Chondrocyte (in vitro differentiated cells): ENCODE results near the gene RIMBP2. TPM values are rescaled to one million over a fixed set of nuclear protein-coding genes. Genes with fewer than 3 reads are reported as not detected.

Experiments
- DNase-seq: peaks from one replicate; pipeline ENCODE4 v3.0.0; 2021; ENCODE audit warnings: mixed read lengths, low spot score
- H3K27ac Mint-ChIP-seq: one replicate; pipeline ENCODE4 v1.8.0; 2021; ENCODE audit warnings: mild to moderate bottlenecking, moderate library complexity, mixed read lengths; ENCODE audit not compliant: unreplicated experiment
- H3K27me3 Mint-ChIP-seq: 2 replicates; pipeline ENCODE4 v1.8.0; 2021; ENCODE audit warnings: low read depth, mixed read lengths
- H3K36me3 Mint-ChIP-seq: 2 replicates; pipeline ENCODE4 v1.8.0; 2021; ENCODE audit warnings: low read depth, mixed read lengths
- H3K4me1 Mint-ChIP-seq: 2 replicates; pipeline ENCODE4 v1.8.0; 2021; ENCODE audit warnings: low read depth, mild to moderate bottlenecking, mixed read lengths
- H3K4me3 Mint-ChIP-seq: one replicate; pipeline ENCODE4 v1.8.0; 2021; ENCODE audit warnings: mild to moderate bottlenecking, moderate library complexity, mixed read lengths; ENCODE audit not compliant: unreplicated experiment
- H3K9me3 Mint-ChIP-seq: 2 replicates; pipeline ENCODE4 v1.8.0; 2021; ENCODE audit warnings: low read depth, mixed read lengths
- total RNA-seq: library from RNA; stranded (reverse); gene quantifications from 3 replicates; pipeline ENCODE4 v1.2.1, GENCODE V29; 2021
- TF ChIP-seq, protein P1 (sequence below): fragments of 200-600 bp; sonication (generic); IDR thresholded peaks from 2 replicates; pipeline ENCODE4 v1.5.0; 2021; ENCODE audit warnings: antibody characterized with exemption, mild to moderate bottlenecking, moderate library complexity

RIMBP2 gene
- total RNA-seq, 1 donor from 2014 or later = 0.30 TPM

DNA sequence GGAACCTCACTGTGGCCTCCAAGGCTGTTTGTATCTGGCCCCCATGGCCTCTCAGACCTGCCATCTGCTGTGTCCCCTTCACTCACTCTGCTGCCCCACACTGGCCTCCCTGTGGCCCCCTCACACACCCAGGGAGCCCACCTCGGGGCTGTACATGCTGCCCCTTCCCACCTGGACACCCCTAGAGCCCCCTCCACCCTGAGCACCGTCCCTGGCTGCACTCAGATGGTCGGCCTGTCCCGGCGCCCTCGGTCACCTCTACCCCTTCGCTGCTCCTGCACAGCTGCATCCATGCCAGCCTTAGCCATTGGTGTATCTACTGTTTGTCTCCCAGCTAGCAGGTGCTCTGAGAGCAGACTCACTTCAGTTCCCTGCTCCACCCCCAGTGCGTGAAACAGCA lies 144.4 kb downstream of the RIMBP2 start:
- H3K36me3 Mint-ChIP-seq = no peaks in the 10 kb centered on the region
- H3K27ac Mint-ChIP-seq = no peak overlapping the region
- no peaks in the 10 kb centered on the region for H3K27me3 Mint-ChIP-seq
- no peaks in the 10 kb centered on the region for H3K4me1 Mint-ChIP-seq
- H3K9me3 Mint-ChIP-seq = peaks cover 14% of the 10 kb centered on the region
- TF ChIP-seq, protein P1, sequence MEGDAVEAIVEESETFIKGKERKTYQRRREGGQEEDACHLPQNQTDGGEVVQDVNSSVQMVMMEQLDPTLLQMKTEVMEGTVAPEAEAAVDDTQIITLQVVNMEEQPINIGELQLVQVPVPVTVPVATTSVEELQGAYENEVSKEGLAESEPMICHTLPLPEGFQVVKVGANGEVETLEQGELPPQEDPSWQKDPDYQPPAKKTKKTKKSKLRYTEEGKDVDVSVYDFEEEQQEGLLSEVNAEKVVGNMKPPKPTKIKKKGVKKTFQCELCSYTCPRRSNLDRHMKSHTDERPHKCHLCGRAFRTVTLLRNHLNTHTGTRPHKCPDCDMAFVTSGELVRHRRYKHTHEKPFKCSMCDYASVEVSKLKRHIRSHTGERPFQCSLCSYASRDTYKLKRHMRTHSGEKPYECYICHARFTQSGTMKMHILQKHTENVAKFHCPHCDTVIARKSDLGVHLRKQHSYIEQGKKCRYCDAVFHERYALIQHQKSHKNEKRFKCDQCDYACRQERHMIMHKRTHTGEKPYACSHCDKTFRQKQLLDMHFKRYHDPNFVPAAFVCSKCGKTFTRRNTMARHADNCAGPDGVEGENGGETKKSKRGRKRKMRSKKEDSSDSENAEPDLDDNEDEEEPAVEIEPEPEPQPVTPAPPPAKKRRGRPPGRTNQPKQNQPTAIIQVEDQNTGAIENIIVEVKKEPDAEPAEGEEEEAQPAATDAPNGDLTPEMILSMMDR = no peak
- peak; percentile 91 for DNase-seq
- no peak overlapping the region for H3K4me3 Mint-ChIP-seq

DNA sequence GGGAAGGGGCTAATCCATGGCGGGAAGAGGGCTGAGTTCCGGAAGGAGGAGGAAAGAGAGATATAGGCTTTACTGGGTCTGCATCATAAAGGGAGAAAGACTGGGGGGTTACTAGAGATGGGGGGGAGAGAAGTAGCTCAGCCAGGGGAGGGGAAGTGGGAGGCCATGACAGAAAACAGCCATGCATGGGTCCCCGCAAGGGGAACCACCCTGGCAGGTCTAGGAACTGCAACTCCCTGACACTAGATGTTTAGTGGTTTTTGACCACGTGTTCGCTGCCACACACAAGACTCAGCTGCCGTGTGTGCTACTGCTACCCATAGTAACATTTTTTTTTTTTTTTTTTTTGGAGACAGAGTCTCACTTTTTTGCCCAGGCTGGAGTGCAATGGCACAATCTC lies 145.0 kb downstream of the RIMBP2 start:
- Mint-ChIP-seq H3K4me1 (no peaks in the 10 kb centered on the region), H3K9me3 (peaks cover 14% of the 10 kb centered on the region), H3K27ac (no peak overlapping the region), H3K4me3 (no peak overlapping the region), H3K36me3 (no peaks in the 10 kb centered on the region), H3K27me3 (no peaks in the 10 kb centered on the region)
- TF ChIP-seq, protein P1 = no peak
- DNase-seq = no peak

DNA sequence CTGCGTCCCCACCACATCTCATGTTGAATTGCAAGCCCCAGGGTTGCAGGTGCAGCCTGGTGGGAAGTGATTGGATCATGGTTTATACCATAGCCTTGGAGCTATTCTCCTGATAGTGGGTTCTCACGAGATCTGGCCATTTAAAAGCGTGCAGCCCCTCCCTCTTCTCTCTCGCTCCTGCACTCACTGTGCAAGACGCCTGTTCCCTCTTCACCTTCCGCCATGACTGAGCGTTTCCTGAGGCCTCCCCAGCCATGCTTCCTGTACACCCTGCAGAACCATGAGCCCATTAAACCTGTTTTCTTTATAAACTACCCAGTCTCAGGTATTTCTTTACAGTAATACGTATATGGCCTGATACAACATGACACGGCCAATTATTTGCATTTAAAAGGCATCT lies 146.6 kb downstream of the RIMBP2 start:
- Mint-ChIP-seq H3K27me3 (no peaks in the 10 kb centered on the region), H3K4me3 (no peak overlapping the region), H3K36me3 (no peaks in the 10 kb centered on the region), H3K27ac (no peak overlapping the region), H3K9me3 (peaks cover 22% of the 10 kb centered on the region), H3K4me1 (no peaks in the 10 kb centered on the region)
- TF ChIP-seq, protein P1 = no peak
- DNase-seq = no peak

DNA sequence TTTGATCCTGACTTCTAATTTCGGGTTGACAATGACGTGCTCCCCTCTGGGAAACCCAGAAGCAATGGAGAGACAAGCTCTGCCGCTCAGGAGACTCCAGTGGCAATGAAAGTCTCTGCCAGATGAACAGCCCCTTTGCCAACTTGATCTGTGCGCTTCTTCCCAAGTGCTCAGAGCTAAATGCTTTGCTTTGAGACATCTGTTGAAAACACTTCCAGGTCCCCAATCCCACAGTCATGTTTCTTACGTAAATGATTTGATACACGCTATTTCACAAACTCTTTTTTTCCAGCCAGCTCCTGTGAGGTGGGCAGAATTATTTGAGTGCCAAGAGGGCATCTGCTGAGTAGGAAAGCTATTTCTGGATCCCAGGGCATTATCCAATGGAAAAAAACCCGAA lies 147.6 kb downstream of the RIMBP2 start:
- TF ChIP-seq, protein P1 = no peak
- Mint-ChIP-seq H3K36me3 (no peaks in the 10 kb centered on the region), H3K4me3 (no peak overlapping the region), H3K4me1 (no peaks in the 10 kb centered on the region), H3K27me3 (no peaks in the 10 kb centered on the region), H3K9me3 (peaks cover 27% of the 10 kb centered on the region), H3K27ac (no peak overlapping the region)
- no peak for DNase-seq

DNA sequence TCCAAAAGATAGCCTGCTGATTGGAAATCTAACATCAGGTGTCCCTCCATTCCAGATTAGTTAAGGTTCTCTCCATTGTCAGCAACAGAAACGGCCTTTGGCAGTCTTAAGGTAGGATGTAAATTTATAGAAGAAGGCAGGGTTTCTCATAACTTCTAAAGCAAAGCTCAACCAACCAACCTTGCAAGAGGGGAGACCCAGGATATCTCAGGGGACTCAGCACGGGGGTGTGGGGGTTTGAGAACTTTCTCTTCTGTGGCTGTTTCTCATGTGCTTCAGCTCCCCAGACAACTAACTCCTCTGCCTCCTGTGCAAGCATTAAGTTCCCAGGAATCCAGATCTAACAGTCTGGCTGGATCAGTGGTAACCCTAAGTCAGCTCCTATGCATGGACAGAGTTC lies 148.1 kb downstream of the RIMBP2 start:
- peaks cover 27% of the 10 kb centered on the region for H3K9me3 Mint-ChIP-seq
- H3K4me3 Mint-ChIP-seq = no peak overlapping the region
- H3K27me3 Mint-ChIP-seq = no peaks in the 10 kb centered on the region
- TF ChIP-seq, protein P1 = no peak
- no peak overlapping the region for H3K27ac Mint-ChIP-seq
- H3K4me1 Mint-ChIP-seq = no peaks in the 10 kb centered on the region
- no peak for DNase-seq
- H3K36me3 Mint-ChIP-seq = no peaks in the 10 kb centered on the region
